ENCODE results near the gene FOSL1. TPM values are rescaled to one million over a fixed set of nuclear protein-coding genes. Genes with fewer than 3 reads are reported as not detected.
A peak's percentile ranks its signal among the peaks of the same experiment; 100 is the strongest.

The FOSL1 gene
- total and polyA plus RNA-seq, 2 of the 13 experiments (the other 11 are each of a cell fraction or from before 2014, with no cell fraction given), result 4.0 to 4.1 TPM

GRCh38 chr11:65899356-65900124 is 648 bp downstream of the FOSL1 start (continued):
- TF ChIP-seq REPIN1 (CRISPR knock-in tag; IDR thresholded peaks at IDR 0.05; ENCODE audit: borderline replicate concordance, low read depth), result peak; percentile 47; the same call in 1 of the 2 replicates
- TF ChIP-seq PAX8 (CRISPR knock-in tag; IDR thresholded peaks at IDR 0.05; ENCODE audit: borderline replicate concordance), result no peak
- no peak for TF ChIP-seq ZNF382 (CRISPR knock-in tag; IDR thresholded peaks at IDR 0.05; ENCODE audit: borderline replicate concordance)
- no peak for TF ChIP-seq ZNF576 (CRISPR knock-in tag; IDR thresholded peaks at IDR 0.05)
- TF ChIP-seq ARNT2 (CRISPR knock-in tag; IDR thresholded peaks at IDR 0.05; ENCODE audit: low read depth), result peak; percentile 68; the same call in 1 of the 2 replicates
- peak; percentile 64; the same call in 1 of the 2 replicates for TF ChIP-seq TIGD3 (CRISPR knock-in tag; IDR thresholded peaks at IDR 0.05; ENCODE audit: borderline replicate concordance)
- peak; percentile 48; the same call in 1 of the 2 replicates for TF ChIP-seq ARID5B (CRISPR knock-in tag; IDR thresholded peaks at IDR 0.05)
- TF ChIP-seq ZNF441 (CRISPR knock-in tag; IDR thresholded peaks at IDR 0.05; ENCODE audit: borderline replicate concordance), result no peak
- TF ChIP-seq ZIK1 (CRISPR knock-in tag; IDR thresholded peaks at IDR 0.05; ENCODE audit: borderline replicate concordance, low read depth), result peak; percentile 57; the same call in 1 of the 2 replicates
- TF ChIP-seq THAP11 (CRISPR knock-in tag; IDR thresholded peaks at IDR 0.05), result peak; percentile 33; the same call in 1 of the 2 replicates
- no peak for TF ChIP-seq ARNT (IDR thresholded peaks at IDR 0.05)
- 0 out of 2 replicates have a peak, but pooled peaks have one; percentile 44 for TF ChIP-seq KLF6 (CRISPR knock-in tag; IDR thresholded peaks at IDR 0.05)
- TF ChIP-seq ZNF205 (CRISPR knock-in tag; IDR thresholded peaks at IDR 0.05), result 0 out of 2 replicates have a peak, but pooled peaks have one; percentile 15
- peak; percentile 87 for TF ChIP-seq ZNF605 (CRISPR knock-in tag; IDR thresholded peaks at IDR 0.05)
- TF ChIP-seq ZNF547 (CRISPR knock-in tag; IDR thresholded peaks at IDR 0.05), result peak; percentile 49; the same call in 1 of the 2 replicates
- TF ChIP-seq ZNF124 (CRISPR knock-in tag; IDR thresholded peaks at IDR 0.05), result no peak
- TF ChIP-seq NR1H2 (CRISPR knock-in tag; IDR thresholded peaks at IDR 0.05; ENCODE audit: borderline replicate concordance, low read depth), result no peak
- no peak for TF ChIP-seq TCF7 (IDR thresholded peaks at IDR 0.05; ENCODE audit: low read depth)
- TF ChIP-seq NR2C2 (CRISPR knock-in tag; IDR thresholded peaks at IDR 0.05; ENCODE audit: borderline replicate concordance), result no peak
- TF ChIP-seq ZSCAN31 (CRISPR knock-in tag; IDR thresholded peaks at IDR 0.05; ENCODE audit: low read depth), result 0 out of 2 replicates have a peak, but pooled peaks have one; percentile 43
- TF ChIP-seq RAD51 (IDR thresholded peaks at IDR 0.05; ENCODE audit: borderline replicate concordance), result no peak
- TF ChIP-seq TARDBP (CRISPR knock-in tag; IDR thresholded peaks at IDR 0.05), result peak; percentile 63; the same call in 1 of the 2 replicates
- TF ChIP-seq ZC3H13 (CRISPR knock-in tag; IDR thresholded peaks at IDR 0.05), result peak; percentile 89; the same call in 1 of the 2 replicates
